C4-2B (cell line): ENCODE results near the gene AHR.

Experiments used
- ZFX ChIP-seq: fragments of 450-650 bp; IDR thresholded peaks from 2 replicates; pipeline ENCODE4 v1.6.1; 2017
- TF ChIP-seq, protein P1 (sequence below): fragments of 450-650 bp; conservative IDR thresholded peaks from 2 replicates; pipeline ENCODE4 v1.5.1; 2017; ENCODE audit warnings: mild to moderate bottlenecking

DNA sequence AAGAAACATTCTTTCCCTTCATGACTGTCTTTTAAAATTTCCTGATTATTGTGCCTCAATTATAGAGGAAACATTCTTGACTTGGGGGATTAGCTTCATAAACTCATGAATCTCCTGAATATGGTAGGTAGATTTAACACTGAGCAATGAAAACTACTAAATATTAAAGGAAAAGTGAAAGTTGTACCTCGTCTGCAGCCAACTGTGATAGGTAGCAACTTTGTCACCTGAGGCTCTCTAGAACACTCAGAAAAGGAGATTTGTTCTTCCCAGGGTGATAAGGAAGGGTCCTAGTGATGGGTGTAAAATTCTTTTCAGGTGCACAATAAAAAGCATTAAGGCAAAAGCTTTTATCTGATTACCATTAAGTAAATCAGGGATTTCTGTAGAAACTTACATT, 78.1 kb downstream of the AHR start:
- TF ChIP-seq, protein P1, sequence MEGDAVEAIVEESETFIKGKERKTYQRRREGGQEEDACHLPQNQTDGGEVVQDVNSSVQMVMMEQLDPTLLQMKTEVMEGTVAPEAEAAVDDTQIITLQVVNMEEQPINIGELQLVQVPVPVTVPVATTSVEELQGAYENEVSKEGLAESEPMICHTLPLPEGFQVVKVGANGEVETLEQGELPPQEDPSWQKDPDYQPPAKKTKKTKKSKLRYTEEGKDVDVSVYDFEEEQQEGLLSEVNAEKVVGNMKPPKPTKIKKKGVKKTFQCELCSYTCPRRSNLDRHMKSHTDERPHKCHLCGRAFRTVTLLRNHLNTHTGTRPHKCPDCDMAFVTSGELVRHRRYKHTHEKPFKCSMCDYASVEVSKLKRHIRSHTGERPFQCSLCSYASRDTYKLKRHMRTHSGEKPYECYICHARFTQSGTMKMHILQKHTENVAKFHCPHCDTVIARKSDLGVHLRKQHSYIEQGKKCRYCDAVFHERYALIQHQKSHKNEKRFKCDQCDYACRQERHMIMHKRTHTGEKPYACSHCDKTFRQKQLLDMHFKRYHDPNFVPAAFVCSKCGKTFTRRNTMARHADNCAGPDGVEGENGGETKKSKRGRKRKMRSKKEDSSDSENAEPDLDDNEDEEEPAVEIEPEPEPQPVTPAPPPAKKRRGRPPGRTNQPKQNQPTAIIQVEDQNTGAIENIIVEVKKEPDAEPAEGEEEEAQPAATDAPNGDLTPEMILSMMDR = no peak
- no peak for TF ChIP-seq ZFX
